ENCODE data around the gene GADD45GIP1. TPM values are rescaled to one million over a fixed set of nuclear protein-coding genes. Genes with fewer than 3 reads are reported as not detected.

The GADD45GIP1 gene
- total RNA-seq, 1 experiment from 2014 or later: 35.9 TPM

DNA sequence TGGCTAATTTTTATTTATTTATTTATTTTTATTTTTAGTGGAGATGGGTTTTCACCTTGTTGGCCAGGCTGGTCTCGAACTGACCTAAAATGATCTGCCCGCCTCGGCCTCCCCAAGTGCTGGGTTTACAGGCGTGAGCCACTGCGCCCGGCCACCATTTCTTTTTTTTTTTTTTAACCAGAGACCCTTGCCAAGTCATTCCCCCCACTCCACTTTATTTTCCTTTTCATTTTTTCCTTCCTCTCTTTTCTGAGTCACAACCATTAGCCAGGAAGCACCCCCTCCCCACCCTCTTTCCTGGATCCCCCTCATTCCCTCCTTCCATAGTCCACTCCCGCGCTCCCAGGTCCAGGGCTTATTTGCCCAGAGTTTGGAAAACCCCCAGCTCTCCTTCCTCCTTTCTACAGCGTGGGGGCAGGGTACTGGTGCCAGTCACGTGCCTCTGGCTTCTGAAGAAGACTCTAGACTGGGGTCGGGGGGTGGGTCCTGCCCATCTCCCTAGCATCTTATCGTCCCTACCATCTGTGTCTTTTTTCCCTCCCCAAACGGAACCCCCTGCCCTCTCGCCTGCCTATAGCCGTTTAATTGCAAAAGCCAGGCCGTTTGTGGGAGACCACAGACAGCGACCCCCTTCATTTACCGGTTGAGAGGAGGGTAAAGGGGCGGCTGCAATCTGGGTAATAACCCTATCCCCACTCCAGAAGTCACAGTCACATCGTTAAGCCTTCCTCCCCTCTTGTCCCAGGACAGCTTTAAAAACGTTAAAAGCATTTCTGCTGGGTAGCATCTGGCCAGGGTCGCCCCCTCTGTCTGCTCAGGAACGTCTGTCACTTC lies 19.7 kb downstream of the GADD45GIP1 start:
- TF ChIP-seq ELF1 (IDR thresholded peaks at IDR 0.05; ENCODE audit: borderline replicate concordance, low read depth) (no peak), ZNF274 (IDR thresholded peaks at IDR 0.05; ENCODE audit: low read depth, low read length) (no peak), SRF (IDR thresholded peaks at IDR 0.05; ENCODE audit: low read depth) (no peak), FOSL1 (IDR thresholded peaks at IDR 0.05; ENCODE audit: low read depth) (no peak), EZH2phosphoT487 (IDR thresholded peaks at IDR 0.05; ENCODE audit: borderline replicate concordance) (no peak), EZH2 (IDR thresholded peaks at IDR 0.05) (no peak), SP1 (IDR thresholded peaks at IDR 0.05; ENCODE audit: low read depth) (no peak), EGR1 (IDR thresholded peaks at IDR 0.05; ENCODE audit: low read depth) (no peak), ZFX (IDR thresholded peaks at IDR 0.05) (no peak), YY1 (IDR thresholded peaks at IDR 0.05; ENCODE audit: extremely low read depth, insufficient replicate concordance, low read depth, low read length) (no peak), POLR2AphosphoS5 (IDR thresholded peaks at IDR 0.05; ENCODE audit: low read depth, low read length) (no peak), SIN3A (IDR thresholded peaks at IDR 0.05; ENCODE audit: low read depth) (no peak), TCF7L2 (IDR thresholded peaks at IDR 0.05; ENCODE audit: borderline replicate concordance, extremely low read depth, insufficient read depth, insufficient read length) (no peak)
- TF ChIP-seq, protein P1, sequence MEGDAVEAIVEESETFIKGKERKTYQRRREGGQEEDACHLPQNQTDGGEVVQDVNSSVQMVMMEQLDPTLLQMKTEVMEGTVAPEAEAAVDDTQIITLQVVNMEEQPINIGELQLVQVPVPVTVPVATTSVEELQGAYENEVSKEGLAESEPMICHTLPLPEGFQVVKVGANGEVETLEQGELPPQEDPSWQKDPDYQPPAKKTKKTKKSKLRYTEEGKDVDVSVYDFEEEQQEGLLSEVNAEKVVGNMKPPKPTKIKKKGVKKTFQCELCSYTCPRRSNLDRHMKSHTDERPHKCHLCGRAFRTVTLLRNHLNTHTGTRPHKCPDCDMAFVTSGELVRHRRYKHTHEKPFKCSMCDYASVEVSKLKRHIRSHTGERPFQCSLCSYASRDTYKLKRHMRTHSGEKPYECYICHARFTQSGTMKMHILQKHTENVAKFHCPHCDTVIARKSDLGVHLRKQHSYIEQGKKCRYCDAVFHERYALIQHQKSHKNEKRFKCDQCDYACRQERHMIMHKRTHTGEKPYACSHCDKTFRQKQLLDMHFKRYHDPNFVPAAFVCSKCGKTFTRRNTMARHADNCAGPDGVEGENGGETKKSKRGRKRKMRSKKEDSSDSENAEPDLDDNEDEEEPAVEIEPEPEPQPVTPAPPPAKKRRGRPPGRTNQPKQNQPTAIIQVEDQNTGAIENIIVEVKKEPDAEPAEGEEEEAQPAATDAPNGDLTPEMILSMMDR (IDR thresholded peaks at IDR 0.05 in 2 of 3, conservative IDR thresholded peaks at IDR 0.05 in 1 of 3; ENCODE audit: borderline replicate concordance in 1 of 3, insufficient read depth in 1 of 3, low read depth in 2 of 3, low read length in 2 of 3): no peak
- TF ChIP-seq, protein P2, sequence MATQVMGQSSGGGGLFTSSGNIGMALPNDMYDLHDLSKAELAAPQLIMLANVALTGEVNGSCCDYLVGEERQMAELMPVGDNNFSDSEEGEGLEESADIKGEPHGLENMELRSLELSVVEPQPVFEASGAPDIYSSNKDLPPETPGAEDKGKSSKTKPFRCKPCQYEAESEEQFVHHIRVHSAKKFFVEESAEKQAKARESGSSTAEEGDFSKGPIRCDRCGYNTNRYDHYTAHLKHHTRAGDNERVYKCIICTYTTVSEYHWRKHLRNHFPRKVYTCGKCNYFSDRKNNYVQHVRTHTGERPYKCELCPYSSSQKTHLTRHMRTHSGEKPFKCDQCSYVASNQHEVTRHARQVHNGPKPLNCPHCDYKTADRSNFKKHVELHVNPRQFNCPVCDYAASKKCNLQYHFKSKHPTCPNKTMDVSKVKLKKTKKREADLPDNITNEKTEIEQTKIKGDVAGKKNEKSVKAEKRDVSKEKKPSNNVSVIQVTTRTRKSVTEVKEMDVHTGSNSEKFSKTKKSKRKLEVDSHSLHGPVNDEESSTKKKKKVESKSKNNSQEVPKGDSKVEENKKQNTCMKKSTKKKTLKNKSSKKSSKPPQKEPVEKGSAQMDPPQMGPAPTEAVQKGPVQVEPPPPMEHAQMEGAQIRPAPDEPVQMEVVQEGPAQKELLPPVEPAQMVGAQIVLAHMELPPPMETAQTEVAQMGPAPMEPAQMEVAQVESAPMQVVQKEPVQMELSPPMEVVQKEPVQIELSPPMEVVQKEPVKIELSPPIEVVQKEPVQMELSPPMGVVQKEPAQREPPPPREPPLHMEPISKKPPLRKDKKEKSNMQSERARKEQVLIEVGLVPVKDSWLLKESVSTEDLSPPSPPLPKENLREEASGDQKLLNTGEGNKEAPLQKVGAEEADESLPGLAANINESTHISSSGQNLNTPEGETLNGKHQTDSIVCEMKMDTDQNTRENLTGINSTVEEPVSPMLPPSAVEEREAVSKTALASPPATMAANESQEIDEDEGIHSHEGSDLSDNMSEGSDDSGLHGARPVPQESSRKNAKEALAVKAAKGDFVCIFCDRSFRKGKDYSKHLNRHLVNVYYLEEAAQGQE (IDR thresholded peaks at IDR 0.05; ENCODE audit: low read depth): no peak
- TF ChIP-seq, protein P3, sequence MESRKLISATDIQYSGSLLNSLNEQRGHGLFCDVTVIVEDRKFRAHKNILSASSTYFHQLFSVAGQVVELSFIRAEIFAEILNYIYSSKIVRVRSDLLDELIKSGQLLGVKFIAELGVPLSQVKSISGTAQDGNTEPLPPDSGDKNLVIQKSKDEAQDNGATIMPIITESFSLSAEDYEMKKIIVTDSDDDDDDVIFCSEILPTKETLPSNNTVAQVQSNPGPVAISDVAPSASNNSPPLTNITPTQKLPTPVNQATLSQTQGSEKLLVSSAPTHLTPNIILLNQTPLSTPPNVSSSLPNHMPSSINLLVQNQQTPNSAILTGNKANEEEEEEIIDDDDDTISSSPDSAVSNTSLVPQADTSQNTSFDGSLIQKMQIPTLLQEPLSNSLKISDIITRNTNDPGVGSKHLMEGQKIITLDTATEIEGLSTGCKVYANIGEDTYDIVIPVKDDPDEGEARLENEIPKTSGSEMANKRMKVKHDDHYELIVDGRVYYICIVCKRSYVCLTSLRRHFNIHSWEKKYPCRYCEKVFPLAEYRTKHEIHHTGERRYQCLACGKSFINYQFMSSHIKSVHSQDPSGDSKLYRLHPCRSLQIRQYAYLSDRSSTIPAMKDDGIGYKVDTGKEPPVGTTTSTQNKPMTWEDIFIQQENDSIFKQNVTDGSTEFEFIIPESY (IDR thresholded peaks at IDR 0.05; ENCODE audit: extremely low read depth, insufficient replicate concordance, low read length): no peak
- TF ChIP-seq, protein P4, sequence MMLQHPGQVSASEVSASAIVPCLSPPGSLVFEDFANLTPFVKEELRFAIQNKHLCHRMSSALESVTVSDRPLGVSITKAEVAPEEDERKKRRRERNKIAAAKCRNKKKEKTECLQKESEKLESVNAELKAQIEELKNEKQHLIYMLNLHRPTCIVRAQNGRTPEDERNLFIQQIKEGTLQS (IDR thresholded peaks at IDR 0.05): no peak
- H4K20me1 ChIP-seq (ENCODE audit: insufficient read depth): no peaks in the 10 kb centered on the region
- no peaks in the 10 kb centered on the region for H3K9me2 ChIP-seq (ENCODE audit: insufficient read depth)
- H2AFZ ChIP-seq (ENCODE audit: low read depth, low read length, poor library complexity, severe bottlenecking): no peak overlapping the region
- CTCF ChIA-PET: interaction anchor here (1.7 kb wide), 1 partner anchor 28 kb away, joined by 8 read pairs; no protein-coding TSS in a partner anchor
- RAD21 ChIA-PET (ENCODE audit: low non-redundant PET in 1 of 2, low total read pairs in 2 of 2, uncharacterized antibody in 2 of 2, unreplicated experiment in 2 of 2): no interaction called here
- H3K4me3 ChIP-seq (replicated peaks in 1 of 2; ENCODE audit: low read depth in 1 of 2, low read length in 2 of 2): peak overlapping the region; percentile 53 to 99
- peaks cover 17 to 33% of the 10 kb centered on the region in 2 experiments for H3K36me3 ChIP-seq (ENCODE audit: control insufficient read depth in 1 of 2, insufficient read depth in 2 of 2, low read length in 2 of 2)
- no peaks in the 10 kb centered on the region for H3K9me3 ChIP-seq (ENCODE audit: control insufficient read depth in 1 of 2, insufficient read depth in 1 of 2, low read depth in 1 of 2, low read length in 2 of 2)
- no peak for ATAC-seq
- peak overlapping the region; percentile 79 for H3K27ac ChIP-seq (ENCODE audit: low read depth, low read length)
- intact Hi-C loops (cut with micrococcal nuclease): no loop called here
- no TSS peak for BruUV-seq (replicated peaks)
- H3K4me1 ChIP-seq (ENCODE audit: control insufficient read depth in 1 of 2, insufficient read depth in 2 of 2, low read length in 2 of 2): peaks cover 16 to 50% of the 10 kb centered on the region in 2 experiments
- POLR2A ChIA-PET: interaction anchor here (0.5 to 1.6 kb wide), 7 partner anchors 9 to 217 kb away, joined by 3 to 5 read pairs (median 3); partner anchors contain the start of genes RAD23A and SYCE2
- no peak for DNase-seq (ENCODE audit: low read depth, low spot score)
- peak overlapping the region; percentile 92 for H3K4me2 ChIP-seq (ENCODE audit: low read length)
- H3K9ac ChIP-seq (ENCODE audit: low read length): peak overlapping the region; percentile 69
- no peaks in the 10 kb centered on the region for H3K27me3 ChIP-seq (ENCODE audit: insufficient read depth, low read length)
- H3K79me2 ChIP-seq (ENCODE audit: insufficient read depth, low read length): peaks cover 52% of the 10 kb centered on the region
